Measurements from ENCODE around the gene USP20. TPM values are rescaled to one million over a fixed set of nuclear protein-coding genes. Genes with fewer than 3 reads are reported as not detected.

USP20 gene
- total RNA-seq, 1 experiment from 2014 or later: 14.4 TPM

- in situ Hi-C loops (cut with HindIII; ENCODE audit: low pct_unique_long_range_greater_than_20kb, low sequenced_read_pairs) (no loop called here), intact Hi-C loops (cut with micrococcal nuclease; ENCODE audit: unreplicated experiment) (no loop called here)
- H3K27ac ChIP-seq (ENCODE audit: low read length): no peak overlapping the region
- DNase-seq (ENCODE audit: low read depth, low spot score) (no peak), ATAC-seq (no peak)
- no peaks in the 10 kb centered on the region for H3K9me3 ChIP-seq (ENCODE audit: control insufficient read depth, insufficient read depth, low read depth, low read length)
- H3K4me1 ChIP-seq (ENCODE audit: control insufficient read depth, insufficient read depth, low read length): no peaks in the 10 kb centered on the region
- POLR2A ChIA-PET: no interaction called here
- TF ChIP-seq REST (IDR thresholded peaks at IDR 0.05; ENCODE audit: insufficient read depth in 1 of 2, low read depth in 2 of 2, low read length in 1 of 2): no peak
- TF ChIP-seq POLR2AphosphoS5 (IDR thresholded peaks at IDR 0.05; ENCODE audit: low read depth, low read length): no peak
- TF ChIP-seq TCF7L2 (IDR thresholded peaks at IDR 0.05; ENCODE audit: low read depth, low read length): no peak
- no peak for TF ChIP-seq SIN3A (IDR thresholded peaks at IDR 0.05; ENCODE audit: borderline replicate concordance, insufficient read depth, low read depth, low read length)
- TF ChIP-seq CTCF (IDR thresholded peaks at IDR 0.05): no peak
- CTCF ChIA-PET: no interaction called here
- H3K27me3 ChIP-seq (ENCODE audit: control insufficient read depth, insufficient read depth, low read length): no peaks in the 10 kb centered on the region
- H3K36me3 ChIP-seq (ENCODE audit: control insufficient read depth, insufficient read depth, low read length): no peaks in the 10 kb centered on the region
- no TSS peak for BruUV-seq (replicated peaks)
- H3K4me3 ChIP-seq (ENCODE audit: low read depth in 2 of 2, low read length in 2 of 2): no peak overlapping the region
These were observed 73.6 kb downstream of the USP20 start for GRCh38 chr9:129908906-129909305.

GRCh38 chr9:129909851-129910250 is 74.6 kb downstream of the USP20 start:
- ChIA-PET POLR2A (no interaction called here), CTCF (no interaction called here)
- H3K4me3 ChIP-seq (ENCODE audit: low read depth in 2 of 2, low read length in 2 of 2): no peak overlapping the region
- ATAC-seq: no peak
- H3K27me3 ChIP-seq (ENCODE audit: control insufficient read depth, insufficient read depth, low read length): no peaks in the 10 kb centered on the region
- no TSS peak for BruUV-seq (replicated peaks)
- DNase-seq (ENCODE audit: low read depth, low spot score): no peak
- intact Hi-C loops (cut with micrococcal nuclease; ENCODE audit: unreplicated experiment): no loop called here
- H3K9me3 ChIP-seq (ENCODE audit: control insufficient read depth, insufficient read depth, low read depth, low read length): no peaks in the 10 kb centered on the region
- H3K27ac ChIP-seq (ENCODE audit: low read length): no peak overlapping the region
- in situ Hi-C loops (cut with HindIII; ENCODE audit: low pct_unique_long_range_greater_than_20kb, low sequenced_read_pairs): no loop called here
- H3K4me1 ChIP-seq (ENCODE audit: control insufficient read depth, insufficient read depth, low read length): no peaks in the 10 kb centered on the region
- no peaks in the 10 kb centered on the region for H3K36me3 ChIP-seq (ENCODE audit: control insufficient read depth, insufficient read depth, low read length)
- TF ChIP-seq TCF7L2 (IDR thresholded peaks at IDR 0.05; ENCODE audit: low read depth, low read length): no peak
- no peak for TF ChIP-seq REST (IDR thresholded peaks at IDR 0.05; ENCODE audit: insufficient read depth in 1 of 2, low read depth in 2 of 2, low read length in 1 of 2)
- no peak for TF ChIP-seq POLR2AphosphoS5 (IDR thresholded peaks at IDR 0.05; ENCODE audit: low read depth, low read length)
- no peak for TF ChIP-seq CTCF (IDR thresholded peaks at IDR 0.05)
- no peak for TF ChIP-seq SIN3A (IDR thresholded peaks at IDR 0.05; ENCODE audit: borderline replicate concordance, insufficient read depth, low read depth, low read length)
